HG02943 (cell line): ENCODE data around the gene HBG1.
"Not testable (repeated sequence)": the region's sequence is repeated elsewhere in the genome, so short reads cannot be mapped to it uniquely, and the experiment has no call there.

Experiments
- ATAC-seq: cut with Tn5 transposase; IDR thresholded peaks from one replicate; pipeline ENCODE4 v1.9.1; 2021; ENCODE audit warnings: mild to moderate bottlenecking, low read depth, moderate library complexity; ENCODE audit not compliant: unreplicated experiment

Gene HBG1

GRCh38 chr11:5279471-5280090 lies 29.9 kb upstream of the HBG1 start:
- no peak for ATAC-seq

- ATAC-seq: no peak
Observed at GRCh38 chr11:5277807-5278382, 28.2 kb upstream of the HBG1 start.

GRCh38 chr11:5276697-5277096 lies 27.0 kb upstream of the HBG1 start:
- no peak for ATAC-seq

DNA sequence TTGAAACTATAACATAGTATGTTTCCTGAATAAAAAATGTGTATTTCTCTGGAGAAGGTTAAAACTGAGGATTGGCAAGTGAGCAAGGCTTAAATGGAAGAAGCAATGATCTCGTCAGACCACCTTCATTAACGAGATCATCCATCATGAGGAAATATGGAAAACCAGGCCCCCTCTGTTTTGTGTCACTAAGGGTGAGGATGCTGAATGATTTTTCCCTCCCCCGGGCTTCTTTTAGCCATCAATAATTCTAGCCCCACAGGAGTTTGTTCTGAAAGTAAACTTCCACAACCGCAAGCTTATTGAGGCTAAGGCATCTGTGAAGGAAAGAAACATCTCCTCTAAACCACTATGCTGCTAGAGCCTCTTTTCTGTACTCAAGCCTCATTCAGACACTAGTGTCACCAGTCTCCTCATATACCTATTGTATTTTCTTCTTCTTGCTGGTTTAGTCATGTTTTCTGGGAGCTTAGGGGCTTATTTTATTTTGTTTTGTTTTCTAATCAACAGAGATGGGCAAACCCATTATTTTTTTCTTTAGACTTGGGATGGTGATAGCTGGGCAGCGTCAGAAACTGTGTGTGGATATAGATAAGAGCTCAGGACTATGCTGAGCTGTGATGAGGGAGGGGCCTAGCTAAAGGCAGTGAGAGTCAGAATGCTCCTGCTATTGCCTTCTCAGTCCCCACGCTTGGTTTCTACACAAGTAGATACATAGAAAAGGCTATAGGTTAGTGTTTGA lies 25.9 kb upstream of the HBG1 start:
- ATAC-seq: no peak

DNA sequence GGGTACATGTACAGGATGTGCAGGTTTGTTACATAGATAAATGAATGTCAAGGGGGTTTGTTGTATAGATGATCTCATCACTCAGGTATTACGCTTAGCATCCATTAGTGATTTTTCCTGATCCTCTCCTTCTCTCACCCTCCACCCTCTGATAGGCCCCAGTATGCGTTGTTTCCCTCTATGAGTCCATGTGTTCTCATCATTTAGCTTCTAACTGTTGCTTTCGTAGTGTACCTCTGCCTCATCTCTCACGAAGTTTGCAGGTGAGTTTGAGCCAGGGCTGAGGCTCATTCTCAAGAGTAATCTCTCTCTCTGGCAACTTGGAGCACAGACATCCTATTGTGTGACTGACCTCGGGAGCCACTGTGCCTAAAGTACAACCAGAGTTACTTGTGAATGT lies 24.7 kb upstream of the HBG1 start:
- no peak for ATAC-seq

DNA sequence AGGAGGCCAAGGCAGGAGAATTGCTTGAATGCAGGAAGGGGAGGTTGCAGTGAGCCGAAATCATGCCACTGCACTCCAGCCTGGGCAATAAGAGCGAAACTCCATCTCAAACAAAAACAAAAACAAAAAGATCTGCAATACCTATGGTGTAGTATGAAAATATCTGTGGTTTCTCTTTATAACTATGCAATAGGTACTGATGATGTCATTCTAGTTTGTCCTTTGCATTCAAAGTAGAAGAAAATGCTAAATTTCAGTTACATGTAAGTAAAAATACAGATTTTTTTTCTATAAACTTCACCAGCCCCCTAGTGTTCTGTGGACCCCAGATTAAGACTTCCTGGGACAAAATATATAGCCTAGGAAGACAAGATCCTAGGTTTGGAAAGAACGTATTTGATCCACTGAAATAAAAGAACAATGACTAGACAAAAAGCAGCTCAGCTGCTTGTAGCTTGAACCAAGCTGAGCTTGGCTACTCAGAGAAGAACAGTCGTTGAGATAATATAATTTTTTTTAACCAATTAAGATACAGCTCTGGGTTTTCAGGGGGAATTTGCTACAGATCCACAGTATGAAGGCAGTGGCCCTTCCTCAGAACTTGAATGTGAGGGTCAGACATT lies 22.8 kb upstream of the HBG1 start:
- no peak for ATAC-seq

DNA sequence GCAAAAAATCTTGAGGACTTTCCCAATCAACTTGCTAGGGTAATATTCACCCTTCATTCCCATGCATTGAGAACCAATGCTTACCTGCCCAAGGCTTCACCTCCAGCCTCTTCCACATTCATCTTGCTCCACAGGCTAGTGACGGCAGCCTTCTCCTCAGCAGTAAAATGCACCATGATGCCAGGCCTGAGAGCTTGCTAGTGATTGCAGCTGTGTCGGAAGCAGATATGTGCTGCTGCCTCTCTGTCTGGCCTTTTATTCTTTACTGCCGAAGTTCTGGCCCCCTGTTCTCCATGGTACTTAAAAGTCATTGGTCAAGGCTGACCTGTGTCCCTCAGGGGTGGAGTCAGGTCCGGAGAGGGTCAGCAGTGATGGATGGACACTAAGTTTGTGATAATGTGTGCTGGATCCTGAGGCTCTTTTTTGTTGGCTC lies 20.1 kb upstream of the HBG1 start, which contains the start of gene HBE1:
HBE1 (minus strand) TSS at position 231 of the 433 bp plus-strand sequence; CDS start at position 176, 55 bp downstream.
- no peak for ATAC-seq

DNA sequence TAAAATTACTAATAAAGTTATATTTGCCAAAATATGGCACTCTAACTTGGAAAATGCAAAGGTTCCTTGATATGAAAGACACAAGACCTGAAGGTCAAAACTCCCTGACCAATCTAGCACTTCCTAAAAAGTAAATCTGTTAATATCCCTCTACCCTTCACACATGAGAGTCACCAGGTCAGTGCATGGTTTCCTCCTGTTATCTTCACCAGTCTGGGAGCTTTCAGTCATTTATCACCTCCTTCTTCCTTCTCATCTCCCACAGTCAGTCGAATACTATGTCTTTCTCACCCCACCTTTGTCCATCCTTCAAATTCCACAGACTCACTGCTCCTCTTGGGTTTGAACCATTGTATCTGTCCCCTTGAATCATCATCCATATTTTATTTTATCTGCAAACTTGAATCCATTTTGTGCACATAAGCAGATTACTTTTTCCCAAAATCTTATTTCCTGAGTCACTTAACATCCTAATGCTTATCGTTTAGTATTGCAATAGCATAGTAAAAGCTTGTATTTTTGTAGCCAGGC lies 17.4 kb upstream of the HBG1 start:
- ATAC-seq: no peak

GRCh38 chr11:5266609-5267008 lies 17.0 kb upstream of the HBG1 start:
- ATAC-seq: no peak

GRCh38 chr11:5265832-5266231 lies 16.2 kb upstream of the HBG1 start:
- ATAC-seq: no peak

GRCh38 chr11:5258543-5259262 lies 9.0 kb upstream of the HBG1 start:
- ATAC-seq: no peak

- no peak for ATAC-seq
Observed at GRCh38 chr11:5257296-5257695, 7.6 kb upstream of the HBG1 start.

DNA sequence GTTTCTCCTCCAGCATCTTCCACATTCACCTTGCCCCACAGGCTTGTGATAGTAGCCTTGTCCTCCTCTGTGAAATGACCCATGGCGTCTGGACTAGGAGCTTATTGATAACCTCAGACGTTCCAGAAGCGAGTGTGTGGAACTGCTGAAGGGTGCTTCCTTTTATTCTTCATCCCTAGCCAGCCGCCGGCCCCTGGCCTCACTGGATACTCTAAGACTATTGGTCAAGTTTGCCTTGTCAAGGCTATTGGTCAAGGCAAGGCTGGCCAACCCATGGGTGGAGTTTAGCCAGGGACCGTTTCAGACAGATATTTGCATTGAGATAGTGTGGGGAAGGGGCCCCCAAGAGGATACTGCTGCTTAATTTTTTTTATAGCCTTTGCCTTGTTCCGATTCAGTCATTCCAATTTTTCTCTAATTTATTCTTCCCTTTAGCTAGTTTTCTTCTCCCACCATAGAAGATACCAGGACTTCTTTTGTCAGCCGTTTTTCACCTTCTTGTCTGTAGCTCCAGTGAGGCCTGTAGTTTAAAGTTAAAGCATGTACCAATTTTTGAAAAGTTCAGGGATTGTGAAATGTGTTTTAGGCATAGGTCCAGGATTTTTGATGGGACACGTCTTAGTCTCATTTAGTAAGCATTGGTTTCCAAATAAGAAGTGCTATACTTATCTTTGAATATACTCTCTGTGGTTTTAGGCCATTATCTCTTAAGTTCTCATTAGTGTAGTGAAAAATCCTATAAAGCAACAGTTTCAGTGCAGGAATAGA lies 5.2 kb upstream of the HBG1 start, which contains the start of gene HBG2:
HBG2 (minus strand) TSS at position 136 of the 768 bp plus-strand sequence; CDS start at position 83, 53 bp downstream.
- not testable (repeated sequence) for ATAC-seq

GRCh38 chr11:5254023-5254422 lies 4.4 kb upstream of the HBG1 start:
- not testable (repeated sequence) for ATAC-seq

DNA sequence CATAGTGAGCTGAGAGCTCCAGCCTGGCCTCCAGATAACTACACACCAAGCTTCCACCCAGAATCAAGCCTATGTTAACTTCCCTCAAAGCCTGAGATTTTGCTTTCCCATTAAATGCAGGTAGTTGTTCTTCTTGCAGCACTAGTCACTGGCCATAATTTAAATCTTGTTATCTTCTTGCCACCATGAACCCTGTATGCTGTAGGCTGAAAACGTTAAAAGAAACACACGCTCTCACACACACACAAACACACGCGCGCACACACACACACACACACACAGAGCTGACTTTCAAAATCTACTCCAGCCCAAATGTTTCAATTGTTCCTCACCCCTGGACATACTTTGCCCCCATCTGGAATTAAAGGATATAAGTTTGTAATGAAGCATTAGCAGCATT lies 3.8 kb upstream of the HBG1 start:
- ATAC-seq: not testable (repeated sequence)

DNA sequence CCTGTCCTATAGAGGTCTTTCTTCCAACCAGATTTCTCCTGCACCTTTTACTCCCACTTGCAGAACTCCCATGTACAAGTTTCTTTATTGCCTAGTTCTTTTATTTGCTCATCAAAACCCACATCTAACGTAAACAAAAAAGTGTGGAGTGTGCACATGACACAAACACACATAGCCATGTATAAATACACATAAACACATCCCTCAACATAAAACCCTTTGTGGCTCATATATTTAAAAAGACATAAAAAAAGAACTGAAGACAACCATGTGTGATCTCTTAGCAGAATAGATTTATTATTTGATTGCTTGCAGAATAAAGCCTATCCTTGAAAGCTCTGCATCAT lies 3.2 kb upstream of the HBG1 start:
- no peak for ATAC-seq

DNA sequence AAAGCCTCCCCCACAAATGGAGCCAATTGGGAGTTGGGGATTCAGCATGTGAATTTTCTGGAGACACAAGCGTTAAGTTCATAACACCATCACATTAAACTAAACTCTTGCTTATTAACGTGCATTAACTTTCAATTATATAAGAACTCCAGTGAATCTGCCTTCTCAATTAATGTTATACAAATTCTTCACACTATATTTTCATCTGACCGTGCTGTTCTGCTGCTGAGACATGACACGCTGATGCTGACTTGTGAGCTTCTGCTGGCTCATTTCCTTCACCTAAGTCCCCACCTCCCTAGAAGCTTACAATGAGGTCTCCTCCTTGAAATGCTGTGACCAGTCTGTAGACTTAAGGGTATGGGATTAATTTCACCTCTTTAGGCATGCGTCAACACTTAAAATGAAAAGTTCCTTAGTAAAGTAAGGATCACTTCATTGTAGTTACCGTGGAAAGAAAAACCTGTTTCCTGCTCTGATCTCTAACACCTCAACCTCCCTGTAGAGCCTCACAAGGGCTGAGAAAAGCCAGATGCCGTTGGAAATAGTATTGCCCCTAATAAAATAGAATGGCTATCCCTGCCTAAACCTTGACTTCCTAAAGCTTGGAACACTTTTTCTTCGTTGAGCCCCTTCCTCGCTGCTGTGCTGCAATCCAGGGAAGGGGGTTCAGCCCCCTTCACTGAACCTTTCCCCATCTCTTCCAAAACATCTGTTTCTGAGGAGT lies 2.7 kb upstream of the HBG1 start:
- ATAC-seq: no peak

DNA sequence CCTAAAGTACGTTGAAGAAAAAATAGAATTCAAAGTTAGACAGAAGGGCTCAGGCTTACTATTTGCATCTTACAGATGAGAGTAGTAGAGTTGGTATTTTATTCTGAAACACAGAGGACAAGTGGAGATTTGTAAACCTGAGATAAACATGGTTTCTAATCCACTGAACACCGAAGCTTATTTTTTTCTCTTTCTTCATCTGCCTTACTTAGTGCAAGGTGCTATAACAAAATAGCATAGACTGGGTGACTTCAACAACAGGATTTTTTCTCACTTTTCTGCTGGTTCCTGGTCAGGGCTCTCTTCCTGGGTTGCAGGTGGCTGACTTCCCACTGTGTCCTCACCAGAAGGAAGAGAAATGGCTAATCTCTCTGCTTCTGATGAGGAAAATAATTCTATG lies 2.1 kb upstream of the HBG1 start:
- no peak for ATAC-seq
